Effector CD8-positive, alpha-beta T cell (primary cell): Measurements from ENCODE around the gene APOH.

Experiments
- DNase-seq: peaks from one replicate; lab custom pipeline; 2025; lab: John Stamatoyannopoulos, UW

APOH gene

DNA sequence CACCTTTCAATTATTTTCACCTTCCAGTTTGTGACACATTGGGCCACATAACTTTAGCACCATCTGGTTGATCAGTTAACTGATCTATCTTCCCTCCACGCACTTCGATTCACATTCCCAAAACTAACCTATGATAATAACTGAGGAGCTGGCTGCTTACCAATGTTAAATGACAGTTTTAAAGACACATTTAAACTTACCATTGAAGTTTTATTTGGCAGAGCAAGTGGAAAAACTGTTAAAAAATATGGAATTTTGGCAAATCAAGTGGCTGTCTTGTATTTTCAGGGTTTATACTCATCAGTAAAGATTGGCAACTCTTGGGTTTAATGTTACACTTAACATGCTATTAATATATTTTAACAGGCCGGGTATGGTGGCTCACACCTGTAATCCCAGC, 5.4 kb upstream of the APOH start:
- DNase-seq = no peak

DNA sequence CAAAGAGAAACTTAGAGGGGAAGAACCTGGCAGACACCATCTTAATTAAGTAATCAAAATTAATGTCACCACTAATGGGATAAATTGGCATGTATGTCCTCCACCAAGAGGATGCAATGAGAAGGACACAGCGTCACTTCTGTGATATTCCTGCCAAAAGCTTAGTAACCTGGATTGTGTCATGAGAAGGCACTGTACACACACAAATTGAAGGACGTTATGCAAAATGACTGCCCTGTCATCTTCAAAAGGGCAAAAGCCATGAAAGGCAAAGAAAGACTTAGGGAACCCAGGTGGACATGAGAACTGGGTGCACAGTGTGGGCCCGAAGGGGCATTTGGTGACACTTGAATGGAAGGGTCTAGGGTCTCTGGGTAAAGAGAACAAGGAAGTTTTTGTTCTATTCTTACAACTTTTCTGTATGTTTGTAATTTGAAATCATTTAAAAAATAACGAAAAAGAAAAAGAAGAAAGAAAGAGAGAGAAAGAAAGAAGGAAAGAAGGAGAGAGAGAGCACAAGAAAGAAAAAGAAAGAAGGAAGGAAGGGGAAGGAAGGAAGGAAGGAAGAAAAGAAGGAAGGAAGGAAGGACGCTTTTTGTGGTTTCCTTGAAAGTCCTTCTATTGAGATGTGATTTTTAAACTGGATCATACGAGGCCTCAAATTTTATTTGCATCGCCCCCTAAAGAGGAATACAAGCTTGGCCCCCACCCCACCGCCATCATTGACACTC, 4.0 kb upstream of the APOH start:
- no peak for DNase-seq

DNA sequence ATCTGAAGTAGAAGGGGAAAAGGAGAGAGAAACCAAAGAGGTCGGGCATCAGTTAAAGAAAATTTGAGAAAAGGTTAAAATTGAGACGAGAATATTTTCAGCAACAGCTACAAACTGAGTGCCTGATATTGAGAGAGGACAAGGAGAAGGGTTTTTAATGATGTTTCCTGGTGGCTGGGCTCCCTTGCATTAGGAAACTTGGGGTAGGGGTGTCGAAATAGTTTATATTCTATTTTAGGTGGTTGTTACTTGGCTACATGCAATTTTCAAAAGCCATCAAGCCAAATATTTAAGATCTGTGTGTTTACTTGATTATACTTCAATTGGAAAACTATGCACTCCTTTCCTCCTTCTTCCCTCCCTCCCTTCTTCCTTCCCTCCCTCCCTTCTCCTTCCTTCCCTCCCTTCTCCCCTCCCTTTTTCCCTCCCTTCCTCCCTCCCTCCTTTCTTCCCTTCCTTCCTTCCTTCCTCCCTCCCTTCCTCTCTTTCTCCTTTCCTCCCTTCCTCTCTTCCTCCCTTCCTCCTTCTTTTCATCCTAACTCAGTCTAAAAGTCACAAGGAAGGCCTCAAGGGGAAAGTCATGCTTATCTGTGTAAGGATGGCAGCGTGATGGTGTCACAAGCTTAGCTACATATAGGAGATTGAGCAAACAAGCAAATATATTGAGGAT, 1.8 kb upstream of the APOH start:
- DNase-seq = no peak

DNA sequence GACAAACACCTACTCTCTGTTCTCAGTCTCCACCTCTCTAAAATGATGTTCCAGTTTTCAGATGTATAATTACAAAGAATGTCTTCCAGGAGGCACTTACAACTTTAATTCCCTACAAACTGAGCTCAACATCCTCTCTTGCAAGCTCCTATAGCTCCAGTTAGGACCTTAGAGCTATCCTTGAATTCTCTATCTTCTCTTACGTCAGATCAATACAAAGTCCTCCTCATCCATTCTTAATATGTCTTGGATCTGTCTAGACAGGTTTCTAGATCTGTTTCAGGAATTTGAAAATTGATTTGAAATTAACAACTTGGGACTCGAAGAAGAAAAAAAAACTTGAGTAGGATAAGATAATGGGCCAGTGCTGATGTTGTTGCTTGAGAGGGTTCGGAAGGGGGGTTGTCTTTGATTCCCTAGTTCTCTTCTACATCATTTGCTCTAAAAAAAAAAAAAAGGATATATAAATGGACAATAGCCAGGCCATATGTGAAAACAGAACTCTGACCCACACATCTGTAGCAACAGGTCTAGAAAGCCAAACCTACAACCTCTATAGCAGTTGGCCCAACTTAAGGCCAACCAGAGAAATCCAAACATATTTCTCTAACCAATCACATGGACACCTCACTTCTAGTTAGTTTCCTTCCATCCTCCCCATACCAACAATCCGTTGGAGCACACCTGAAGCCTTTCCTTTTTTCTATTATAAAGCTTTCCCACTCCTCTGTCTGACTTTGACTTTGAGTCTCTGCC, 746 bp upstream of the APOH start:
- DNase-seq = no peak

DNA sequence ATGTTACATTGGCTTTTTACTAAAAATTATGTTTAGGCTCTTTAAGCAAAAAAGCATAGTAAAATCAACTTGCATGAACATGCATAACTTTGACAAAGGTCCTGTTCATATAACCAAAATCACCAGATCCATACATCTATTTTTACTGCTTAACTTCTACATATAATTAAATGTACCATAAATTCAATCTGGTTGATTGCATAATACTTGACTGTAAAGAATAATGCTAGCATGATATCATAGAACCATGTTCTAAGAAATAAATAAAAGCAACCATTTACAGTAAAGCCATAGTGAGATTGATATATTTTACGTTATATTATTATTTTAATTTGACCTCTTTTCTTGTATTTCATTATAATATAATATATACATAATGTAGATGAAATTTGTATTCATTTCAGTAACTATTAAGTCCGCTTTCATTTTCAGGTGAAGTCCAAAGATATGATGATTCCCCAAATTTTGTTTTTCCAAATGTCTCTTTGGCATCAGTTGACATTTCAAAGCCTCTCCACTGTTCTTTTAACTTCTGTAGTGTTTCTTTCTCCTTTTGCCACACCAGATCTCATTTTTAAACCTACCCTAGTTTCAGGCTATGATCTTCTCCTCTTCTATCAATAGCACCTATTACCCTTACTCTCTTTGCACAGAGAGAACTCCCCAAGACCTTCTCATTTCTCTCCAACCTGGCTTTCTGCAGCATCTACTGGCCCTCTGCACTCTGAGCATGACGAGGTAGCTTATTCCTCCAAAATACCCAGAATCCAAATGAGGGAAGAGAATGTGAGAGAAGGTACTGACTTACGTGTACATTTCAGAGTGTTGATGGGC, 1.8 kb downstream of the APOH start:
- DNase-seq = no peak

DNA sequence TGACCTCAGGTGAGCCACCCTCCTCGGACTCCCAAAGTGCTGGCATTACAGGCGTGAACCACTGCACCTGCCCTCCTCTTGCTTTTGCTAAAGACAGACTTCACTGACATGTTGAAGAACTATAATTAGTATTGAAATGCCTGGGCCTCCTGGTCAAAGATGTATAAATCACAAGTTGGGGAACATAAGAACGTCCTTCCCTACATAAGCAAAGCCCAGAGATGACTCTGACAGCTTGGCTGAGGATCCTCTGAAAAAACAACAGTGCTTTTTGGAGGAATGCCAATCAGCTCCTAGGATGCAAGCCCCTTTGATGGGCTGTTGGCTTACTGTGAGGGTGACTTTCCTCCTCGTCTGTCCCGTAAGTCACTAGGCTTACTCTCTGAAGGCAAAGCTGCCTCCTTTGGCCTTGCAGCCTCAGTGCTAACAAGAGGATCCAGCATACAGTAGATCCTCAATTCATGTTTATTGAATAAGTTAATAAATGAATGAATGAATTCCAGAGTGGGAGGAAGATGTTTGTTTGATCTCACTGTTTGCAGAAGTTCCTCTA, 6.3 kb downstream of the APOH start:
- no peak for DNase-seq

DNA sequence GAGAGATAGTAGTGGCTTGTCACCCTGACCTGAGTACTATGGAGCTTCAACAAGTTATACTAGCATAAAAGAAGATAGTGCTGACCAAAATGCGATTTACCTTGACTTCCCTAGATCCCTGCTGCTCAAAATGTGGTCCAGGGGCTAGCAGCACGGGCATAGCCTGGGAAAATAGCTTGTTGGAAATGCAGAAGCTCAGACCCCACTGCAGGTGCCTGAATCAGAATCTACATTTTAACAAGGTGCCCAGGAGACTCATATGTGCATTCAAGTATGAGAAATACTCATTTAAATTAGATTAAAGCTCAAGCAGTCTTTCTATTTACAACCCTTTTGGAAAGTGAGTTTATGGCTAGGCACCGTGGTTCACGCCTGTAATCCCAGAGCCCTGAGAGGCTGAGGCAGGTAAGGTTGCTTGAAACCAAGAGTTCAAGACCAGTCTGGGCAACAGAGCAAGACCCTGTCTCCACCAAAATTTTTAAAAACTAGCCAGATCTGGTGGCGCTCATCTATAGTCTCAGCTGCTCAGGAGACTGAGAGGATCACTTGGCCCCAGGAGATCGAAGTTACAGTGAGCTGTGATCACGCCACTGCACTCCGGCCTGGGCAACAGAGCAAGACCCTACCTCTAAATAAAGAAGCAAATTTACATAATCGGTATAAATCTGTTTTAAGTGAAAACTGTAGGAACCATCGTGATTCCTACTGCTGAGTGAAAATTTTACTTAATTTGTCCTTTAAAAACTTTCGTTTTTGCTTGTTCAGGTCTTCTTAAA, 7.3 kb downstream of the APOH start:
- DNase-seq = no peak

DNA sequence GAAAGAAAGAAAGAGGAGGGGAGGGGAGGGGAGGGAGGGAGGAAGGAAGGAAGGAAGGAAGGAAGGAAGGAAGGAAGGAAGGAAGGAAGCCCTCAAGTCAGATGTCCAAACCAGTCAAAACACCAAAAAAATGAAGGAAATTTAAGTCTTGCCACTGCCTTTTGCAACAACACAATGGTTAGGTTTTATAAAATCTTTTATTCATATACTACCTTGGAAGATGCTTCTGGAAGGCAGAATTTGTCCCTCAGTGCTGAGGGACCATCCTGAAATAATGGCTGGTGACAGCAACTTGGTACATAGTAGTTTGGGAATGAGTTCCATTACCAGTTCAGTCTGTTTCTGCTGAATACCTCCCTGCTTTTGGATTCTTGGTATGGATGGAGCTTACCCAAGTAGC, 7.9 kb downstream of the APOH start:
- DNase-seq = no peak

DNA sequence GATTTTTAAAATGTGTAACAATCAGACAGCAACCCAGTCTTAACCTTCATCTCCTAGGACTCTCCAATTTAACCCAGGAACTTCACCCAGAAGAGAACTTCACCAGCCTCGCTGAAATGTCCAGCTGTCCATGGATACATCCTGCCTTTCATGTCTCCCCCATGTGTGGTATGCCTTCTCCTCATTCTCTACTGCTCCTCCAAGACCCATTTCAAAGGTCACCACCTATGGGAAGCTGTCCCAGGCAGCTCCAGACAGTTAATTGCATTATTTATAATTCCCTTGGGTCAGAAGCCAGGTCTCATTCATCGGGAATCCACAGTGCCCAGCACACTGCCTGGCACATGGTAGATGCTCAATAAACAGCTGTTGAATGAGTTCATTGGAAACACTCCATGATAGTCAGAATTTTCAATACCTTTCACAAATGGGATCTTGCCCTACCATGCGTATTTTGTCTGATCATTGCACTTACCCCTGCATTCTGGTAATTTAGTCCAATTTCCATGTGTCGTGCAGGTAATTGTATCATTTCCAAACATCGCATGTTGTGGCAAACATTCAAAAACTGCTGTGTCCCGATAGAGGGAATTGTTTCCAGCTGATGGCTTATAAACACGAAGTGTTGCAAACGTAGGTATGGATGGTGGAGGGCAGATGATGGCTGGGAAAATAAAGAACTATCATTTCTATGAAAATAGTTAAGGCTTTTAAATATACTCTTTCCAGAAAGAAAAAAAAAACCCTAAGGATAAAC, 9.0 kb downstream of the APOH start:
- no peak for DNase-seq

DNA sequence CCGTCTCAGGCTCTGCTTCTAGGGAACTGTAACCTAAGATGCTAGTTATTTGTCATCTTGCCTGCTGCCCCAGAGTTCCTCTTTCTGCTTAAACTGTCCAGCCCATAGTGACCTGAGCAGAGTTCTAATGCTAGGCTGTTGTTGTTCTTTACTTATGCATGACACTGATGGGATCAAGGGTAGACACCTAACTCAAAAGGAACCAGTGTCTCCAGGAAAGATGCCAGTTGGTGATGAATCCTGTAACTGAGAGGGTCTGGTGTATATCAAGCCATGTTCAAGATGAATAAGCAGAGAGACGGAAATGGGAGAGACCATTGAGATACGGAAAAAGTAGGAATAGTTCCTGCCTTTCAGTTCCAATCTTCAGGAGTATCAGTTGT, 13.7 kb downstream of the APOH start:
- no peak for DNase-seq

DNA sequence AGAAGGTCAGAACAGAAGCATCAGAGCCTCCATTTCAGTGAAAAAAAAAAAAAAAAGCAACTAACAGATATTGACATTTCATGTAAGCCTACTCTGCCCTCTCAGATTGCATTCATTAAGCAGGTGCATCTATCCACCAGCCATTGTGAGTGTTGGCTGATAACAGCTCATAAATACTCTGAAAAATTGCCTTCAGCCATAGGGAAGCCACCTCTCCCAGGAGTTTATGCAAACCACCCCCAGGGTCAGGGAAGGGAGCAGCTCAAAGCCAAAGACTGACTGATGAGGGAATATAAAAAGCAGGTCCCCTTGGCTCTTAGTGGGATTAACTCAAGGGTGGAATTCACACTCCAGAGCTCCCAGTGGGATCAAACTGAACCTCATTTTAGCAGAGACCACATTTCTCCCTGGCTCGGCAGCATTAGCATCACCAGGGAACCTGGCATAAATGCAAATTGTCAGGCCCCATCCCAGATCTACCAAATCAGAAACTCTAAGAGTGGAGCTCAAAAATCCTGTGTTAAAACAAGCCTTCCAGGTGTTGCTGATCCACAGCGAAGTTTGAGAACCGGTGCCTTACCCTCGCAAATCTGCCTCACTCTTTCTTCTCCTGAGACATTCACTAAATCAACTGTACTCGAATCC, 14.2 kb downstream of the APOH start:
- no peak for DNase-seq

DNA sequence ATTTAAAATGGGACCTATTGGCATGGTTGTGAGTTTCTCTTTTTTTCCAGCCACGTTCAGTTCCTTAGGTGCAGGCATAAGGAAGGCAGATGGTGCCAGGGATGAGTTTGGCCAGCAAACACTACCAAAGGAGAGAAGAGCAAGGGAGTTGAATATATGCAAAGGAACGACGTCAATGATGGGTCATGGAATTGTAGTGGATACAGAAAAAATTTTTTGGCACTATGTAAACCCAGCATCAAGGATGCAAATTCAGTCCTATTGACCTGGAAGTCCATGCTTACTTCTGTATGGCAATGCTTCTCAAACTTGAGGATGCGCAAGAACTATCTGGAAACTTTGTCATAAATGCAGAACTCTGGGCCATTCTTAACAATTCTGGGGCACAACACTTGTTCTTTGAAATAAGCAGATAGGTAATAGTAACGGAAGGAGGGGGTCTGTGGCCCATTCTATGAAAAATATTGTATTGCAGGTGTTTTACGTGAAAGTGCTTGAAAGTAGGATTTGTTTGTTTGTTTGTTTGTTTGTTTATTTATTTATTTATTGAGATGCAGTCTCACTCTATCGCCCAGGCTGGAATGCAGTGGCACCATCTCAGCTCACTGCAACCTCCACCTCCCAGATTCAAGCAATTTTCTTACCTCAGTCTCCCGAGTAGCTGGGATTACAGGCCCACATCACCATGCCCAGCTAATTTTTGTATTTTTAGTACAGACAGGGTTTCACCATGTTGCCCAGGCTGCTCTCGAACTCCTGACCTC, 18.0 kb downstream of the APOH start:
- DNase-seq = no peak

DNA sequence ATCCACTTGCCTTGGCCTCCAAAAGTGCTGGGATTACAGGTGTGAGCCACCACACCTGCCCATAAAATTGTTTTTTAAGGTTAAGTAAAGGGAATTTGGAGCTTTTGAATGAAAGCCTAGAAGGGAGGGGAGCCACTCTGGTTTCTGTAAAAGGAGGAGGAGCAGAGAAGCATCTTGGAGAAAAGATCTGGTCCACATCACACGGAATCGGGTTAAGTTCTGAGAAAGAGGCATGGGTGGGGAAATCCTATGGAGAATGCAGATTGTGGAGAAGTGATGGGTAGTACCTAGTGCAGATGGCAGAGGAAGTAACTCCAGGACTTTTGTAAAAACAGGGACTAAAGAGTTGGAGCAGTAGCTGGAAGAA, 19.0 kb downstream of the APOH start:
- no peak for DNase-seq

DNA sequence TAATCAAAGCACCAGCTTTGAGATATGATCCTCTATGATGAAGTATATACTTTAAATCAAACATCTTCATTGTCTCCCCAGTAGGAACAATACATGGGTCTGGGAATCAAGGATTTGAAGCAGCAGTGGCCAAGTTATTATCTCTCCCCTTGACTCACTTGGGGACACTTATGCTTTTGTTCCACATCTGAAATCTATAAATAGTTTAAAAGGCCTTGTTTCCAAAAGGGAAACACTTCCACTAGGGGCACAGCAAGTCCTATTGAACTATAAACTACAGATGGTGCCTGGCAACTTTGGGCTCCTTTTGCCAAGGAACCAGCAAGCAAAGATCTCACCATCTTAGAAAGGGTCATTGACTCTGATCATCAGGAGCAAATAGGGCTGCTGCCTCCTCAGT, 21.3 kb downstream of the APOH start:
- no peak for DNase-seq

DNA sequence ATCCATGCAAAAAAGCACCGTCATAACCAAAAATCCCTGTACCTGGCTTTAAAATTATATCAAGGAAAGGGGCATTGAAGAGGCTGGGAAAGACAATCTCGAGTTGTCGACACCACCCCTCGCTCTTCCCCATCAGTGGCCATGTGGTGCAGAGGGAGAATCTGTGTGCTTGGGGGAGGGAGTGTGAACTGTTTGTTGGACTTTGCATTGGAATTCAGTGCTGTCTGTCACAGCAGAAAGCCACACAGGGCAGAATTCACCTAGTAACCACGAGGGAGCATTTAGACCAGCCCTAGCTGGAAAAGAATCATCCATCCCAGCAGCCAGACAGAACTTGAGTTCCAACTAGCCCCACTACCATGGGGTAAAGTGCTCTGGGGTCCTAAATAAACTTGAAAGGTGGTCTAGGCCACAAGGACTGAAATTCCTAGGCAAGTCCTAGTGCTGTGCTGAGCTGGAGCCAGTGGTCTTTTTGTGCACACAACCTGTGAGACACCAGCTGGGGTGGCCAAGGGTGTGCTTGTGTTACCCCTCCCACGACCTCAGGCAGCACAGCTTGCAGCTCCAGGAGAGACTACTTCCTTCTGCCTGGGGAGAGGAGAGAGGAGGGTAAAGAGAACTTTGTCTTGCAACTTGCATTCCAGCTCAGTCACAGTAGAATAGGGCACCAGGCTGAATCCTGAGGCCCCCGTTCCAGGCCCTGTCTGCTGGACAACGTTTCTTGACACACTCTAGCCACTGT, 25.8 kb downstream of the APOH start:
- no peak for DNase-seq

DNA sequence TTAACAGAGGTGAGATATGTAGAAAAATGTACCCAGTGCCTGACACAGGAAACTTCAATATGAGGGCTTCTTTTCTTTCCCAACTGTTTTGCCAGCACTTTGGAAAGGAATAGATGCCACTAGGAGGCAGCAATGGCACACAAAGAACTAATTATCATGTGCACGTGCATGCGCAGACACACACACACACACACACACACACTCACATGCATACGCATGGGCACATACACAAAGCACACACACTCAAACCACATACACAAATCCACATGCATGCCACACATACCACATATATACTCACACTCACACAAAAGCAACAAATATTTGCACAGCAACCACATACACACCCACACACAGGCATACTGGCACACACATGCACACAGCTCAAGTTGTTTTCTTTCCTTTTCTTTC, 28.5 kb downstream of the APOH start:
- no peak for DNase-seq

DNA sequence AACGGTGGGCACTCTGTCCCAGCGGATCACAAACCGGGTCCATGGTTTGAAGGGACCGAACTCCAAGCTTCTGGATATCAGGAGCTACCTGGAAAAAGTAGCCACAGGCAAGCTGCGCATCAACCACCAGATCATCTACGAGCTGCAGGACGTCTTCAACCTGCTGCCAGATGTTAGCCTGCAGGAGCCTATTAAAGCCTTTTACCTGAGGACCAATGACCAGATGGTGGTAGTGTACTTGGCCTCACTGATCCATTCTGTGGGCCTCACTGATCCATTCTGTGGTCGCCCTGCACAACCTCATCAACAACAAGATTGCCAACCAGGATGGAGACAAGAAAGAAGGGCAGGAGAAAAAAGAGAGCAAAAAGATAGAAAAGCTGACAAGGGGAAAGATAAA, 31.0 kb downstream of the APOH start:
- no peak for DNase-seq

DNA sequence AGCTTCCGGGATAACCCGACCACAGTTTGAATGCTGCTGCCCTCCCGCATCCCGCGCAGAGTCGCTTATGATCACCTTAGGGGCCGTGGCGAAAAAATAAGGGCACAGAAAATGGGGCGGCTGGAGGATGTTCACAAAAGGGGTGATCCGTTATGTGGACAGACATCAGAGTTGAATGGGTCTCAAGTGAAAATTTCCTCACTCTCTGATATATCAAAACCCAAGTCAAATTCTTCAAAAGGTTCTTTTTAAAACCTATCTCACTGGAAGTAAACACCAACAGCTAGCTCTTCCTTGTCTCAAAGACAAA, 36.9 kb downstream of the APOH start:
- no peak for DNase-seq
